Stimulated activated CD8-positive, alpha-beta memory T cell treated with anti-CD3 and anti-CD28 coated beads, Interleukin-12 subunit alpha, Interleukin-12 subunit beta, amount 100 ng/mL, for 4 hours (primary cell): ENCODE results near the gene RNASE3.
"Not testable (repeated sequence)": the region's sequence is repeated elsewhere in the genome, so short reads cannot be mapped to it uniquely, and the experiment has no call there.

Experiments used
- DNase-seq: peaks from one replicate; pipeline ENCODE4 v3.0.0-alpha.2; 2020; ENCODE audit warnings: low read depth

The RNASE3 gene

GRCh38 chr14:20919038-20919756 lies 28.0 kb downstream of the RNASE3 start:
- DNase-seq = not testable (repeated sequence)

DNA sequence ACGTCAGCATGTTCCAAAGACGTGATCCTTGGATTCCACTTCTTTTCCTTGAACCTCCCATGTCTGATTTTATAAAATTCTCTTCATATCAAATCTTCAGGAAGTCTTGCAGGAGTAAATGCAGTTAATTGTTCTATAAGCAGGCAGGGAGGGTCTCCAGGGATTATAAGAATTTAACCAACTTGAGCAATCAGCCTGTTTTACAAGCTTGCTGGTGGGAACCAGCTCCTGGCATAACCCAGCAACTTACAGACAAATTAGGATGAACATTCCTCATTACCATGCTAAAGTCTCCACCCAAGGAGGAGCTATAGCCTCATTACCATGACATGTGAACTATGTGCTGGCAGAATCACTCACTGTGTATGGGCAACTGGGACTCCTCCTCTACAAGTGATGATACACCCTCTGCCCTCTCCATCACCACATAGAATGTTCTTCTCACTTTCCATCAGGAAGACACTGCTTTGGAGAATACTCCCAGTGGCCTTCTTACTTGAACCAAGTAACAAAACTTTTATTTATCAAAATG lies 32.6 kb downstream of the RNASE3 start:
- DNase-seq = not testable (repeated sequence)

DNA sequence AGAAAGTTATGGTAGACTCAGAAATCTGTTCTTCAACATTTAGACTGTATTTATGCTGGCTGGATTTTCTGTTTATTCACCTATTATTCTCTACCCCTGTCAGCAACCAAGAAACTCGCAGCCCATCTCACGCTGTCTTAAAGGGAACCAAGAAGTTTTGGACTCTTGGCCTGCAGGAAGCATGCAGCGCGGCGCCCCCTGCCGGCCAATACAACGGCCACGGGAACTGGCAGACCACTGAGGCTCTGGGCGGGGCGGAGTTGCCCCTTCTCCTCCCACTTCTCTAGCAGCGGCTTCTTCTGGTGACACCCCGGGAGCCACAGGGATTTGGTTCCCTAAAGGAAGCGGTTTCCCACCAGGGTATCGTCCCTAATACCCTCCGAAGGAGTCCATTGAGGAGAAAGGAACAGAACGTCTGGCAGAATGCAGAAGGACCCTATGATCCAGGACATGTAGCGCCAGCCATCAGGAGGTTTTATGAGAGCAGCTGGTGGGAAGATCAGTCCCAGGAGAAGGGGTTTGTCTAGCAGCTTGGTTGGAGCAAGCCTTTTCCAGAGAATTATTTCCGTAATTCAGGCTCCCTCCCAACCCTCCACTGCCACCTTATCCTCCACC lies 43.1 kb downstream of the RNASE3 start:
- DNase-seq = no peak

DNA sequence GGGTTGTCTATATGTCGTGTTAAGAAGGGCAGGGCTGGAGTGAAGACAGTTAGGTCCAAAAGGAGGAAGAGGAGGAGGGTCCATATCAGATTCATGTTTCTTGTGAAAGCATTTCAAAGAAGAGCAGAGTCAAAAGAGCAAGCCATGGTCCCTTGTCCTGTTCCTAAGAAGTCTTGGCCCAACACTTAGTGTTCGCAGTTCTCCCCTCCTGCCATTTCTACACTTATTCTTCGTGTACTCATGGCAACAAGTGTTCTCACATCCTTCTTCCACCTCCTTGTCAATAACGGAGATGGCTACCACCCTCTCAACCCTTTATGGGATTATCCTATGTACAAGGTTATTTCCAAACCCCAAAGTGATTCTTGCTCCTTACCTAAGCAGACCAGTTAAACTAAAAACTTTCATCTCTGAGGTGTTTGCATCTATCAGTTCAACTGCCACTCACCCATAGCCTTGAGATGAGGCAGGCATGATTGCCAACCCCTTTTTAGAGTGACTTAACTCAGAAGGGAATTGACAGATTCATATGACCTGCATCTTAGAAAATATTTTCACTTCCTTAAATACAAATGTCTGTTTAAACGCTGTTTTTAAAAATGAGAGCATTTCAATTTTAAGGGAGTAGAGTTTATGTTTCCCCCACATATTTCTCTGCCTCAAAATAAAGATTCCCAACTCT lies 44.3 kb downstream of the RNASE3 start:
- DNase-seq = no peak
